Mesodermal cell (in vitro differentiated cells): ENCODE measurements around the gene GSN.
A peak's percentile ranks its signal among the peaks of the same experiment; 100 is the strongest.

Source experiments
- H3K27ac ChIP-seq: 2 replicates; pipeline ENCODE4 v1.7.0; 2013; ENCODE audit warnings: mild to moderate bottlenecking, low read depth, low read length, moderate library complexity; ENCODE audit not compliant: severe bottlenecking
- H3K36me3 ChIP-seq: 2 replicates; pipeline ENCODE4 v1.7.1; 2013; ENCODE audit warnings: mild to moderate bottlenecking, low read length, moderate library complexity; ENCODE audit not compliant: control insufficient read depth, insufficient read depth
- H3K4me1 ChIP-seq: one replicate; pipeline ENCODE4 v1.7.1; 2013; ENCODE audit warnings: mild to moderate bottlenecking, low read length; ENCODE audit not compliant: insufficient read depth, control insufficient read depth, poor library complexity, severe bottlenecking
- H3K4me3 ChIP-seq: 2 replicates; pipeline ENCODE4 v1.7.0; 2013; ENCODE audit warnings: low read length, control low read depth, mild to moderate bottlenecking; ENCODE audit not compliant: insufficient read depth, poor library complexity, severe bottlenecking; ENCODE audit errors: extremely low read depth
- H3K9me3 ChIP-seq: 2 replicates; pipeline ENCODE4 v1.7.1; 2013; ENCODE audit warnings: mild to moderate bottlenecking, low read length, moderate library complexity; ENCODE audit not compliant: control insufficient read depth
- WGBS, 2 experiments: methylation state at CpG; one replicate each; pipeline ENCODE4 v1.1.5; 2013; ENCODE audit warnings: missing lambda C conversion rate in 2 of 2; ENCODE audit not compliant: insufficient coverage in 2 of 2; 5-methylcytosine and 5-hydroxymethylcytosine counted together

GSN gene

GRCh38 chr9:121359351-121360294, 91.7 kb downstream of the GSN start:
- Histone ChIP-seq H3K4me3 (no peak overlapping the region), H3K4me1 (peaks cover 13% of the 10 kb centered on the region), H3K27ac (no peak overlapping the region), H3K36me3 (no peaks in the 10 kb centered on the region), H3K9me3 (no peaks in the 10 kb centered on the region)
- WGBS, 2 experiments: 100% methylated on average over 2 of the region's 3 CpGs; no CpG with 5 or more reads in 1 of the 2 experiments

GRCh38 chr9:121360601-121361374, 92.8 kb downstream of the GSN start:
- peaks cover 13% of the 10 kb centered on the region for H3K4me1 ChIP-seq
- H3K9me3 ChIP-seq: no peaks in the 10 kb centered on the region
- H3K36me3 ChIP-seq: no peaks in the 10 kb centered on the region
- no peak overlapping the region for H3K4me3 ChIP-seq
- peak overlapping the region; percentile 31 for H3K27ac ChIP-seq

DNA sequence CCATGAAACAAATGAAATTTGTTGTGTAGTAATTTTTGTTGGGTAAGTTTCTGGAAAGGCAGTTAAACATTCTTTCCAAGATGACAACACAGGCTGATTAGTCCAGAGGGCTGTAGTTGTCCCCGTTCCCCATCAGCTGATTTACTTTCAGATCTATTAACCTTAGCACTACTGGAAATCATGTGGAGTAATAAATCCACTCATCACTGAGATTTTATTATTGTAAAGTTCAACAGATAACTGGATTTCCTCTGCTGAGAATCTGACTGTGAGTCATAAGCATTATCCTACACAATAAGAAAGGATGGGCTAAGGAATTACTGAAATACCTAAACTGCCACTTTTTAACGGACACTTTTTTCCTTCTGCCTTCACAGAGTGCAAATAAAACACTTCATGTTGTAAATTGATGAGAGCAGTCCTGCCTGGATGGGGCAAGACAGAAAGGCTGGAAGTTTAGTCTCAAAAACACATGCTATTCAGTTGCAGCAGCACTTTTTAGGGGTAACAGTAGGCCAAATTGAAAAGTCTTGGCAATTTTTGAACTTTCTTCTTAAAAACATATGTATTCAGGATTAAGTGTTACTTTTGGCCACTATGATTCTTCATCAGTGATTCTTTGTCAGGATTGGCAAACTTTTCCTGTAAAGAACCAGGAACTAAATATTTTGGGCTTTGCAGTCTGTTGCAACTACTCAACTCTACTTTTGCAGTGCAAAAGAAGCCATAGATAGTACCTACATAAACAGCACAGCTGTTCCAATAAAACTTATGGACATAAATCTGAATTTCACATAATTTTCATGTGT, 95.1 kb downstream of the GSN start:
- no peak overlapping the region for H3K4me3 ChIP-seq
- no CpG with 5 or more reads among the region's 2 CpGs for WGBS, 2 experiments
- H3K27ac ChIP-seq: peak overlapping the region; percentile 78
- no peaks in the 10 kb centered on the region for H3K9me3 ChIP-seq
- H3K4me1 ChIP-seq: peaks cover 13% of the 10 kb centered on the region
- no peaks in the 10 kb centered on the region for H3K36me3 ChIP-seq

- Histone ChIP-seq H3K36me3 (no peaks in the 10 kb centered on the region), H3K4me3 (no peak overlapping the region), H3K4me1 (peaks cover 13% of the 10 kb centered on the region), H3K27ac (peak overlapping the region; percentile 78), H3K9me3 (no peaks in the 10 kb centered on the region)
- no CpG with 5 or more reads among the region's 1 CpG for WGBS, 2 experiments
These were observed 95.6 kb downstream of the GSN start for GRCh38 chr9:121363622-121363961.

DNA sequence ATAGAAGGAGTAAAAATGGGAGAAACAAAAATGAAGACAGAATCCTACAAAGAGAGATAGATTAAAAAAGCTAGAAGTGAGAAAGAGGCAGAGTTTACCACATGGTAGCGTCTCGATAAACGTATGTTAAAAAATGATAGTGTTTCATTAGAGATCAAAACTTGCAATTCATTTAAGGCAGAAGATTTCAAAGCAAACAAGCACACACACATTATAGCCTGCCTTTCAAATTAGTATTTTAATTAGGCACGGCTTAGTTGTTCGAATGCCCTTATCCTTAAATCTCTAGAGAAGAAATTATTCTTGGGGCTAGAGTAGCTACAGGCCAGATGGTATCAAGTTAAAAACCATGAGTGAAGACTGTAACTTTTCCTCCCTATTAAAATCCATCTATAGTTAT, 96.1 kb downstream of the GSN start:
- Histone ChIP-seq H3K27ac (peak overlapping the region; percentile 78), H3K4me1 (peaks cover 13% of the 10 kb centered on the region), H3K36me3 (no peaks in the 10 kb centered on the region), H3K4me3 (no peak overlapping the region), H3K9me3 (peaks cover 3% of the 10 kb centered on the region)
- WGBS, 2 experiments: no CpG with 5 or more reads among the region's 5 CpGs

DNA sequence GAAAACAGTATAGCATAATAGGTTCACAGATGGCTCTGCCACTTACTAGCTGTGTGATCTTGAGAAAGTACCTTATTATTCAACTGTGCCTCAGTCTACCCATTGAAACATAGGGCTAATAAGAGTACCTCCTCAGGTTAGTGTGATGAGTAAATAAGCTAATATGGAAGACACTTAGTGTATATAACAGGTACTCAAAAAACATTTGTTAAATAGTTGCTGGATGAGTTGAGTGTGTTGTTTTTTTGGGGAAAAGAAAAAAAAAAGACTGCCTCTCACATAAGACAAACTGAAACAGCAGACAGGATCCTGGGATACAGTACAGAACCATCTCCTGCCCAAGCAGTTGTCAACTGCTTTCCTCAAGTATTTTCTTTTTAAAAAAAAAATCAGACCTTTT, 96.9 kb downstream of the GSN start:
- no peak overlapping the region for H3K27ac ChIP-seq
- no peak overlapping the region for H3K4me3 ChIP-seq
- H3K36me3 ChIP-seq: no peaks in the 10 kb centered on the region
- peaks cover 4% of the 10 kb centered on the region for H3K9me3 ChIP-seq
- peaks cover 17% of the 10 kb centered on the region for H3K4me1 ChIP-seq

GRCh38 chr9:121365564-121365963, 97.6 kb downstream of the GSN start:
- Histone ChIP-seq H3K27ac (no peak overlapping the region), H3K9me3 (peaks cover 4% of the 10 kb centered on the region), H3K36me3 (no peaks in the 10 kb centered on the region), H3K4me3 (no peak overlapping the region), H3K4me1 (peaks cover 17% of the 10 kb centered on the region)
- 100% methylated on average over 1 of the region's 2 CpGs; no CpG with 5 or more reads in 1 of the 2 experiments for WGBS, 2 experiments

GRCh38 chr9:121366611-121367192, 98.7 kb downstream of the GSN start:
- Histone ChIP-seq H3K9me3 (peaks cover 4% of the 10 kb centered on the region), H3K4me3 (no peak overlapping the region), H3K27ac (no peak overlapping the region), H3K4me1 (peaks cover 17% of the 10 kb centered on the region), H3K36me3 (no peaks in the 10 kb centered on the region)
- 83 to 96% methylated on average over 2 to 3 of the region's 5 CpGs for WGBS, 2 experiments

- Histone ChIP-seq H3K9me3 (peaks cover 4% of the 10 kb centered on the region), H3K4me1 (peaks cover 16% of the 10 kb centered on the region), H3K27ac (peak overlapping the region; percentile 87), H3K36me3 (no peaks in the 10 kb centered on the region), H3K4me3 (peak overlapping the region; percentile 12)
- WGBS, 2 experiments: 76 to 83% methylated on average over 2 to 3 of the region's 4 CpGs
These were observed 99.6 kb downstream of the GSN start for GRCh38 chr9:121367306-121368137.

DNA sequence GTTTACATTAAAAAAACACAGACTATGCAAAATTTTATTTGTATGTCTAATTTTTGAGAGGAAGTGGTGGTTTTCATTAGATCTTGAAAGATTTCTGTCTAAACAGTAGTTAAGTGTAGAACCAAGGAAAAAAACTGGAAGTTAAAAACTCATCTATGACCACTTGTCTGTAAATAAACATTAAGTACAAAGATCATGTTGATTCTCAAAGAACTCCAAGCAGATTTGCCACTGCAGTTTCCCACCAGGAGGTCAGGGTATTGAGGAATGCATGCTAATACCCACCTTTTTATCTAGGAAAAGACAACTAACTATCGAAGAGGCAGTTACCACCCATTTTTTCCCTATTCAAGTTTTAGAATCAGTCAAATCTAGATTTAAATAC, 100.2 kb downstream of the GSN start:
- no CpG with 5 or more reads among the region's 1 CpG for WGBS, 2 experiments
- Histone ChIP-seq H3K27ac (peak overlapping the region; percentile 87), H3K4me1 (peaks cover 10% of the 10 kb centered on the region), H3K9me3 (peaks cover 4% of the 10 kb centered on the region), H3K36me3 (no peaks in the 10 kb centered on the region), H3K4me3 (peak overlapping the region; percentile 12)
